Keratinocyte (primary cell): Measurements from ENCODE around the gene KIAA1958.

Experiments used
- EZH2 ChIP-seq: IDR thresholded peaks from one replicate; pipeline ENCODE4 v1.6.1; 2012; ENCODE audit warnings: inconsistent platforms, mild to moderate bottlenecking, low read length, moderate library complexity
- TF ChIP-seq, protein P1 (sequence below), 3 experiments: IDR thresholded peaks in 1 of 3; conservative IDR thresholded peaks in 1 of 3; optimal IDR thresholded peaks in 1 of 3; 2 replicates in 2 of 3; 3 replicates in 1 of 3; pipeline versions ENCODE3 to v1.5.1; 2011; ENCODE audit warnings: low read length in 3 of 3, mild to moderate bottlenecking in 3 of 3, moderate library complexity in 2 of 3, control low read depth in 1 of 3, inconsistent platforms in 1 of 3; ENCODE audit not compliant: insufficient read depth in 2 of 3; ENCODE audit errors: extremely low read depth in 1 of 3

DNA sequence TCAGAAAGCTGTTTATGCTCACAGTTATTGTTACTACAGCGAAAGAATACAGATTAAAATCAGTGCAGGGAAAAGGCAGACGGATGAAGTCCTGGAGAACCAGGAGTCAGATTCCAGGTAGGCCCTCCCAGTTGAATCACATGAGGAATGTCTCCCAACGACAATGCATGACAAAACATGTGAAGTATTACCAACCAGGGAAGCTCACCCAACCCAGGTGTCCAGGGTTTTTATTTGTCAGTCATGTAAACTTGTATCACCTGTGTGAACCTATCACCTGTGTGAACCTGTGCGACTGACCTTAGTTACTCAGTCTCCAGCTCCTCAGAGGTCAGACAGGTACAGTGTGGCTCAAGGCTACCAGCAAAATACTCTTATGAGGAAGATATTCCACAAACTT lies 63.9 kb downstream of the KIAA1958 start:
- TF ChIP-seq, protein P1, sequence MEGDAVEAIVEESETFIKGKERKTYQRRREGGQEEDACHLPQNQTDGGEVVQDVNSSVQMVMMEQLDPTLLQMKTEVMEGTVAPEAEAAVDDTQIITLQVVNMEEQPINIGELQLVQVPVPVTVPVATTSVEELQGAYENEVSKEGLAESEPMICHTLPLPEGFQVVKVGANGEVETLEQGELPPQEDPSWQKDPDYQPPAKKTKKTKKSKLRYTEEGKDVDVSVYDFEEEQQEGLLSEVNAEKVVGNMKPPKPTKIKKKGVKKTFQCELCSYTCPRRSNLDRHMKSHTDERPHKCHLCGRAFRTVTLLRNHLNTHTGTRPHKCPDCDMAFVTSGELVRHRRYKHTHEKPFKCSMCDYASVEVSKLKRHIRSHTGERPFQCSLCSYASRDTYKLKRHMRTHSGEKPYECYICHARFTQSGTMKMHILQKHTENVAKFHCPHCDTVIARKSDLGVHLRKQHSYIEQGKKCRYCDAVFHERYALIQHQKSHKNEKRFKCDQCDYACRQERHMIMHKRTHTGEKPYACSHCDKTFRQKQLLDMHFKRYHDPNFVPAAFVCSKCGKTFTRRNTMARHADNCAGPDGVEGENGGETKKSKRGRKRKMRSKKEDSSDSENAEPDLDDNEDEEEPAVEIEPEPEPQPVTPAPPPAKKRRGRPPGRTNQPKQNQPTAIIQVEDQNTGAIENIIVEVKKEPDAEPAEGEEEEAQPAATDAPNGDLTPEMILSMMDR (optimal IDR thresholded peaks at IDR 0.05 in 1 of 3, IDR thresholded peaks at IDR 0.05 in 1 of 3, conservative IDR thresholded peaks at IDR 0.05 in 1 of 3; ENCODE audit: extremely low read depth in 1 of 3, insufficient read depth in 2 of 3, low read length in 3 of 3) = no peak
- TF ChIP-seq EZH2 = no peak
